Sciatic nerve (tissue), 2 donors: ENCODE measurements around the gene HLA-DMB. TPM values are rescaled to one million over a fixed set of nuclear protein-coding genes. Genes with fewer than 3 reads are reported as not detected.
A peak's percentile ranks its signal among the peaks of the same experiment; 100 is the strongest.

ENCODE experiments used
- ATAC-seq: fragments of 200-7000 bp; cut with Tn5 transposase; one replicate; pipeline ENCODE4 v1.9.1; 2020; ENCODE audit warnings: mild to moderate bottlenecking, moderate library complexity
- DNase-seq: peaks from one replicate; pipeline ENCODE4 v3.0.0-alpha.2; 2020; ENCODE audit warnings: low spot score
- intact Hi-C: fragments of 100-400 bp; cut with DNase I; formaldehyde crosslinking; loops from one replicate; pipeline ENCODE4 v1.14.2; 2022
- total RNA-seq: library from RNA; stranded (reverse); fragmentation: NEBNext Ultra II Directional; extraction: Animal tissue kit (Norgen Biotek cat#: 25700); gene quantifications from one replicate; pipeline ENCODE4 v1.2.1, GENCODE V29; 2021
- donor health status: DM: no; HTN: no; CAD: no.
- donor health status: DM: no; HTN: no; CAD: no.

Gene HLA-DMB
- total RNA-seq, 1 donor from 2014 or later, result 46.9 TPM

GRCh38 chr6:32936239-32937152, 4.3 kb downstream of the HLA-DMB start:
- DNase-seq (no peak), ATAC-seq (peak; percentile 24)
- intact Hi-C loops, result loop anchor here (10.0 kb wide), 2 partner anchors 48 to 52 kb away; no protein-coding TSS in a partner anchor

DNA sequence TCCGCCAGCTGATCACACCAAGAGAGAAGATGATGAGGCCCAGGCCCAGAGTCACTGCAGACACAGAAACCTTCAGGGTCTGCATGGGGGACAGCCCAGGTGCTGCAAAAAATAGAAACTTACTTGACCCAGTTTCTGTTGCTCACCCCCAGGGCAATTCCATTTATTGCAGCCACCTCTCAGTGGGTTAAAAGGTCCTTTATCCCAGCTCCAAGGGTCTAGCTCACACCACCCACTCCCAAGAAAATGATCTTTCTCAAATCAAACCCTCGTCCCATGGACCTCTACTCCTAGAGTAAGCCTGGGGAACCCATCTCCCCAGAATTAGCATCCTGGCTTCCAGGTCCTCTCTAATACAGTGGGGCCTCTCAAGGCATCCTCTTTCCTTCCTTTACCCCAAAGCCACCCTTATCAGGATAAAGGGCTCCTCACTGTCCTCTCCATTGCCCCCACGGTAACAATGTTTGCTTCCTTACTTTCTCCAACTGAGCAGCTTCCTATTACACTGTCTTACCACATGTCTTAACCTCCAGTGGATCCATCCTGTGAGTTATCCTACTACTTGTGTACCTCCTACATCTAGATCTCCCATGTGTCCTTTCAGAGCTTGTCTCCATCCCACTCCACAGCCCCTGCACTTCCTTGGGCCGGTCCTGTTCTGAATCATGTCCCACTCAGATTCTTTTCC, 5.1 kb downstream of the HLA-DMB start:
- ATAC-seq, result no peak
- DNase-seq, result no peak
- intact Hi-C loops, result loop anchor here (10.0 kb wide), 2 partner anchors 49 to 51 kb away; no protein-coding TSS in a partner anchor

DNA sequence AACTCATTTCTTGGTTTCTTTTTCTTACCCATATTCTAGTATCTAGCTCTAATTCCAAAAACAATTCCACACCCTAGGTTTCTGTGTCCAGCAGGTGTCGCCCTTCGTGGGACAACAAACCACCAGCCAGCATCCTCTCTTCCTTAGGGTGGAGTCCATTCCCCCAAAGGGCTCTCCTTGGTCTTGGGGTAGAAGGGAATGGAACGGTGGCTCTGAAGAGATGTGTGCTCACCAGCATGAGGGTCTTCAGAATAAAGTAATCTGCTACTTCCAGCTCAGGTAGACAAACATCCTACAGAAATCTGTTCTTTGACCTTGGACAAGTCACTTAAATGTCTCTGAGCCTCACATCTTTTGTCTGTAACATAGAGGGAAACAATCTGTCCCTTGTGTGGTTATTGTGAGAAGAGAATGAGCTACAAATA, 7.2 kb downstream of the HLA-DMB start:
- peak; percentile 91 for DNase-seq
- ATAC-seq, result peak; percentile 61
- intact Hi-C loops, result loop anchor here (10.0 kb wide), 2 partner anchors 49 to 51 kb away; no protein-coding TSS in a partner anchor

- intact Hi-C loops, result loop anchor here (10.0 kb wide), 2 partner anchors 47 to 53 kb away; no protein-coding TSS in a partner anchor
Measured at GRCh38 chr6:32932132-32932868, 8.5 kb downstream of the HLA-DMB start.

DNA sequence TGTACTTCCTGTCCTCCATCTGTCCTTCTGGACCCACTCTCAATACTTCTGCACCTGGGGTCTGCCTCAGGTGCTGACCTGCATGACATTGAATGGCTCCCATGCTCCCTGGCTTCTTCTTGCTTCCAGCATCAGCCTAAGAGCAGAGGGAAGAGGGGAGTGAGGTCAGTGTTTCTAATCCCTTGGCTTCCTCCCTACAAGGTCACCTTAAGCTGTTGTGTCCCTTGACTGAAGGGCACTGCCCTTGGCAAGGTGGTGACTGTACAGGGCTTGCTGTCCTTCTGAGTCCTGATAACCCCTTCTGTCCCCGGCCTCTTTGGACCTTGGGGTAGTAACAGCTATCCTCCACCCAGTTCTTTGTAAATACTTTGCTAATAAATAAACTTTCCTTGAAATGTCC, 9.6 kb downstream of the HLA-DMB start:
- DNase-seq (no peak), ATAC-seq (no peak)
- intact Hi-C loops, result loop anchor here (10.0 kb wide), 2 partner anchors 46 to 54 kb away; no protein-coding TSS in a partner anchor

More at GRCh38 chr6:32932132-32932868, 8.5 kb downstream of the HLA-DMB start:
- DNase-seq, result no peak
- ATAC-seq, result no peak

DNA sequence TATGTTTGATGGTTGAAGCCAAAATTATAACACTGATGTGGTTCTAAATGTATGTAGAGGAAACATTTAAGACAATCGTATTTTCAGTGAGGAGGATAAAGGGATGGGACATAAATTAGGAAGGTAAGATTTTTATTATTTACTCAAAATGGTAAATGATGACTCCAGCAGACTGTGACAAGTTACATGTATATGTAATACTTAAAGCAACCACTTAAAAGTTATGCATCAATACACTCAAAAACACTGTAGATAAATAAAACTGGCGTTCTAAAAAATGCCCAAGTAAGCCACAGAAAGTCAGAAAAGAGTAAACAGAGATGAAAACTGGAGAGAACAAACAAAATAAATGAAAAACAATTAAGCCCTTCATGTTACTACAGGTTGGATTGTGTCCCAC, 18.7 kb downstream of the HLA-DMB start:
- DNase-seq (no peak), ATAC-seq (no peak)
- intact Hi-C loops, result no loop called here

- DNase-seq (no peak), ATAC-seq (no peak)
- intact Hi-C loops, result no loop called here
Measured at GRCh38 chr6:32920715-32921114, 20.1 kb downstream of the HLA-DMB start.

DNA sequence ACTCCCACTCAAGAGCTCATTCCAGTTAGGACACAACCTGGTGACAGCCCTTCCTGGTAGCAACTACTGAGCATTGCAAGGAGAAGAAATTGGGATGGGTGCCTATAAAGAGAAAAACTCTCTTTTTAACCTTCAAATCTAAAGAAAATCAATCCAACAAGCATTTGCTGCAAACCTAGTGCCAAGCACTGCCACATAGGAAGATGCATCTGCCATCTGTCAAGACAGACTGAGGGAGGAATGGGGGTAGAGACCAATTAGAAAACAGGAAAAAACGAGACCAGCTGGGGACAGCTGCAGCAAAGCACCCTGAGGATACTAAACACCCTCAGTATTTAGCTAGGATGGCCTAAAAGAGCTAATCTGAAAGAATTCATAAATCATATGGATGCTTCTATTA, 27.9 kb downstream of the HLA-DMB start:
- DNase-seq (no peak), ATAC-seq (no peak)
- intact Hi-C loops, result no loop called here

DNA sequence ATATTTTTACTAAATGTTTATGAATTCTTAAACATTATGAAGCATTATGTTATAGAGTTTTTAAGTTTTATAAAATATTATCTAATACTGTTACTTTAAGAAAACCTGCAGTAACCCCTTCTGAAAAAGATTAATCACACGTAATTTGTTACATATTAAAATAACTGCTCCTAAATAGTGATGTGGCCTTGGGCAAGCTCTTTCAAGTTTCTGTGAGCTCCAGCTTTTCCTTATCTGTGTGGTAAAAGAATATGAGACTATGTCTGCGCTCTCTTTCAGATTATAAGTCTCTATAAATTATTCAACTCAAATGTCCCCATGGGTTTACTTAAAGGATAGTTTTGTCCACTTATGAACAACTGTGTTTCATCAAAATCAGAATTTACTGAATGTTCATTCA, 31.9 kb downstream of the HLA-DMB start:
- DNase-seq, result no peak

DNA sequence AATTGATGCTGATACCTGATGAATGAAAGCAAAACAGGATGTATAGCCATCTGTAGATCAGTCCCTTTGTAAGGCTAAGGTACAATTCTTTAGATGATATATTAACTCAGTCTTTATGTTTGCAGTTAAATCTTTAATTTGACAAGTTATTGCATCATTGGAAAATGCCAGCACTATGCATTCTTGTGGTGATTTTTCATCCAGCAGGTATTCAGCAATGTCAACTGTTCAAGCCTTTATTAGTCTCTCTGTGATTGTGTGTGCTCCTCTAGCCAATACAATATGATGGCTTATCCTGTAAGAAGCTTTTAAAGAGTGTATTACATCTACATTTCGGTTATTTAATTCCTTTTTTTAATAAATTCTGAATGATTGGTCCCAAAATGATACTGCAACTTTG, 34.3 kb downstream of the HLA-DMB start:
- DNase-seq (no peak), ATAC-seq (no peak)
- intact Hi-C loops, result no loop called here

More for the DNA sequence above, 31.9 kb downstream of the HLA-DMB start:
- intact Hi-C loops, result no loop called here
- no peak for ATAC-seq

GRCh38 chr6:32905078-32905477, 35.8 kb downstream of the HLA-DMB start:
- intact Hi-C loops, result no loop called here
- no peak for DNase-seq
- ATAC-seq, result no peak

DNA sequence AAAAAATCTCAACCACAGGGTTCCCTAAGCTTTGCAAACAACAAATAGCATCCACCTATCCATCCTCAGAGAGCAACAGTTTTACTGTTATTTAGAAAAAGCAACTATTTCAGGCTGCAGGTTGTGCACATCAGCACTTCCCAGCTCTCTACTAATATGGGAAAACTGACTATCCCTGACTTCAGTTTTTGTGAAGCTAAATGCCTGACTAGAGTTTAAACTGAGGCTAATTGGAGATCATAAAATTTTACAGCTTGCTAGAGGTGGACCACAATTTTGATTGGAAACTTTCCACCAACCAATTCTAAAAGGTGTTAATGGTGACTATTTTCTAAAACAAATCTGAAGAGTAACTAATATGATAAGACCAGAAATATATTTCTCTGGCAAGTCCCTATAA, 36.9 kb downstream of the HLA-DMB start:
- intact Hi-C loops, result no loop called here
- ATAC-seq, result no peak
- no peak for DNase-seq

- ATAC-seq (peak; percentile 44), DNase-seq (no peak)
- intact Hi-C loops, result no loop called here
Measured at GRCh38 chr6:32895006-32895345, 45.9 kb downstream of the HLA-DMB start.

GRCh38 chr6:32894085-32895005, 46.5 kb downstream of the HLA-DMB start:
- DNase-seq (peak; percentile 98), ATAC-seq (peak; percentile 100)
- intact Hi-C loops, result no loop called here

DNA sequence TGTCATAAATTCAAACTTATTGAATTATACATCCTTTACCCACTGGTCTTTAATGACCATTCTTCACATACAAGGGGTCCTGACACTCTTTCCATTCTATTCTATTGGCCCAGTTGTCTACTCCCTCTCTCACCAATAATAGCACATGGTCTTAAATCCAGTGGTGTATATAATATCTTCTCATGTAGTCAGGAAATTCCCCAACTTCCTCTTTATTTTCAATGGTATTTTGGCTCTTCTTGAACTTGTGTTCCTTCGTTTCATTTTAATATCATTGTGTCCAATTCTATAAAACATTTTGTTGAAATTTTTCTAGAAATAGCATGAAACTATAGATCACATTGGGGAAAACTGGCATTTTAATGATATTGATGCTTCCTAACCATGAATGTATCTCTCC, 50.0 kb downstream of the HLA-DMB start:
- intact Hi-C loops, result no loop called here
- no peak for ATAC-seq
- DNase-seq, result no peak

DNA sequence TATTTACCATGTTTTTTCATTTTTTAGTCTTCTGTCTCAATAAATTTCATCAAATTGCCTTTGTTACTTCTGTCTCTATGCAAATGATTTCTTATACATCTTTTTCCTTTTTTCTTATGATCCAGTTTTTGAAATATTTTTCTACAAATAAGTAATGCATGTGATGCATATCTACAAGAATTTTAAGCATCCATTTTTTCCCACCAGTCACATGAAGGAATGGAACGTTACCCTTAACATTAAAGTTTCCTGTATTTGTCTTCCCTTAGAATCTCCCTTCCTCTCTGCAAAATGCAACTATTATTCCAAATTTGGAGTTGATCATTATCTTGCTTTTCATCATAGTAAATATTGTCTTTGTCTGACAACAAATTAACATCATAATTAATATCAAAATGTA, 51.3 kb downstream of the HLA-DMB start:
- DNase-seq, result no peak
- intact Hi-C loops, result loop anchor here (10.0 kb wide), 1 partner anchor 45 kb away; no protein-coding TSS in a partner anchor
- no peak for ATAC-seq

GRCh38 chr6:32888576-32888975, 52.3 kb downstream of the HLA-DMB start:
- ATAC-seq (no peak), DNase-seq (no peak)
- intact Hi-C loops, result loop anchor here (10.0 kb wide), 1 partner anchor 46 kb away; no protein-coding TSS in a partner anchor

GRCh38 chr6:32887616-32888015, 53.2 kb downstream of the HLA-DMB start:
- intact Hi-C loops, result loop anchor here (10.0 kb wide), 1 partner anchor 47 kb away; no protein-coding TSS in a partner anchor
- DNase-seq, result no peak

More at GRCh38 chr6:32887616-32888015, 53.2 kb downstream of the HLA-DMB start:
- no peak for ATAC-seq
